H1 (cell line): ENCODE results near the gene TROAP. TPM values are rescaled to one million over a fixed set of nuclear protein-coding genes. Genes with fewer than 3 reads are reported as not detected.

ENCODE experiments used
- CBX5 ChIP-seq: fragments of 300-800, 300-1000 bp; sonication (generic); IDR thresholded peaks from 2 replicates; pipeline ENCODE4 v1.7.1; 2016; ENCODE audit warnings: antibody characterized with exemption, low read length, low read depth
- CEBPB ChIP-seq: IDR thresholded peaks from 2 replicates; pipeline ENCODE4 v1.6.1; 2012; ENCODE audit warnings: low read depth, low read length
- CTBP2 ChIP-seq: IDR thresholded peaks from 2 replicates; pipeline ENCODE4 v1.7.0; 2011; ENCODE audit warnings: borderline replicate concordance, mild to moderate bottlenecking, moderate library complexity, mixed read lengths, low read length; ENCODE audit not compliant: insufficient read depth, insufficient read length
- EP300 ChIP-seq, 2 experiments: IDR thresholded peaks; 1 replicate in 1 of 2; 2 replicates in 1 of 2; pipeline ENCODE4 v1.6.1; 2011 to 2012; ENCODE audit warnings: low read depth in 2 of 2, low read length in 2 of 2, mild to moderate bottlenecking in 2 of 2, borderline replicate concordance in 1 of 2, inconsistent platforms in 1 of 2, moderate library complexity in 1 of 2
- GTF2F1 ChIP-seq: IDR thresholded peaks from 2 replicates; pipeline ENCODE4 v1.6.1; 2012; ENCODE audit warnings: low read depth, low read length, improper control_type of control experiment, borderline replicate concordance
- NANOG ChIP-seq: IDR thresholded peaks from 2 replicates; pipeline ENCODE4 v1.6.1; 2011; ENCODE audit warnings: low read length, low read depth, mild to moderate bottlenecking, inconsistent platforms; ENCODE audit not compliant: insufficient read depth, poor library complexity, severe bottlenecking
- POU5F1 ChIP-seq: IDR thresholded peaks from 2 replicates; pipeline ENCODE4 v1.6.1; 2011; ENCODE audit warnings: low read depth, mild to moderate bottlenecking, low read length, moderate library complexity
- RFX5 ChIP-seq: IDR thresholded peaks from 2 replicates; pipeline ENCODE4 v1.6.1; 2011; ENCODE audit warnings: low read depth, low read length, improper control_type of control experiment, borderline replicate concordance
- TEAD4 ChIP-seq: IDR thresholded peaks from 2 replicates; pipeline ENCODE4 v1.6.1; 2012; ENCODE audit warnings: low read depth, low read length, inconsistent platforms, mixed read lengths
- polyA plus RNA-seq, 7 experiments: library from polyadenylated mRNA; depleted of rRNA in 3 of 7; stranded (reverse) in 5 of 7; unstranded in 2 of 7; fragments of >200 nt in 5 of 7; fragments of 200-250 nt in 2 of 7; gene quantifications; 1 replicate in 5 of 7; 2 replicates in 1 of 7; 4 replicates in 1 of 7; pipeline versions ENCODE4 v1.2.1 to v1.2.3, GENCODE V29; 2011 to 2013; ENCODE audit warnings: missing spikeins in 2 of 7, mixed read lengths in 2 of 7
- total RNA-seq: library from RNA; stranded (reverse); fragmentation: NEBNext Ultra II Directional; extraction: Animal tissue kit (Norgen Biotek cat#: 25700); gene quantifications from 2 replicates; pipeline ENCODE4 v1.2.1, GENCODE V29; 2021
- TF ChIP-seq, protein P1 (sequence below): fragments of 300-600 bp; sonication (generic); IDR thresholded peaks from 2 replicates; pipeline ENCODE4 v1.7.1; 2012; ENCODE audit warnings: low read length, moderate library complexity, mild to moderate bottlenecking, inconsistent platforms; ENCODE audit not compliant: insufficient replicate concordance

TROAP gene
- total and polyA plus RNA-seq, 2 of the 8 experiments (the other 6 are each of a cell fraction or from before 2014, with no cell fraction given): 36.7 to 52.0 TPM

DNA sequence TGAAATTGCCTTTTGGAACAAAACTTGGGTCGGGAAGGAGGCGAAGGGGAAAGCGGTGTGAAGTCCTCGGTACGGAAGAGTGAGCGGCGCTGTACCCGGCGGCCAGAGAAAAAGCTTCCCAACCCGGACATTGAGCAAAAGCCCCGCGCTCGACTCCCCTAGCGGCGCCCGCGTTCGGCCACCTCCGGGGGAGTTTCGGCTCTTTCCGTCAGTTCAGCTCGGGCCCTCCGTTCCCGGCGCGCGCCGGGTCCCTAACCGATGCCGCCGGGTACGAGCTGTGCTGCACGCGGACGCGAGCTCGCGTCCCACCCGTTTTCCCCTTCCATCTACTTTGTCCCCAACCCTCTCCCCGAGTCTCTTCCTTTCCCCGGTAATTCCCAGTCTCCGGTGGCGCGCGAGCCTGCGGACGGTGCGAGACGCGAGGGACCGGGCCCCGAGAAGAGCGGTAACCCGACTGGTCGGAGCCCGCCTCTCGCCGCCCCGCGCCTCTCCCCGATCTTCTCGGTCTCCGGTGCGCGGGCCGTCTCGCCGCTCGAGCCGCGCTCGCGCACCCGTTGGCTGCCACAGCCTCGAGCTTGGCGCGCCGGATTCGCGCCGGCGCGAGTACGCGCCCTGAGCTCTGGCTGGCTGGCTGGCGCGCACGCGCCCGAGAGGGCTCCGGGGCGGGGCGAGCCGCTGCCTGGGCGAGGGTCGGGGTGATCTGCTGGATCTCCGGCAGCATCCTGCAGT is 43.8 kb downstream of the TROAP start (continued):
- TF ChIP-seq, protein P1, sequence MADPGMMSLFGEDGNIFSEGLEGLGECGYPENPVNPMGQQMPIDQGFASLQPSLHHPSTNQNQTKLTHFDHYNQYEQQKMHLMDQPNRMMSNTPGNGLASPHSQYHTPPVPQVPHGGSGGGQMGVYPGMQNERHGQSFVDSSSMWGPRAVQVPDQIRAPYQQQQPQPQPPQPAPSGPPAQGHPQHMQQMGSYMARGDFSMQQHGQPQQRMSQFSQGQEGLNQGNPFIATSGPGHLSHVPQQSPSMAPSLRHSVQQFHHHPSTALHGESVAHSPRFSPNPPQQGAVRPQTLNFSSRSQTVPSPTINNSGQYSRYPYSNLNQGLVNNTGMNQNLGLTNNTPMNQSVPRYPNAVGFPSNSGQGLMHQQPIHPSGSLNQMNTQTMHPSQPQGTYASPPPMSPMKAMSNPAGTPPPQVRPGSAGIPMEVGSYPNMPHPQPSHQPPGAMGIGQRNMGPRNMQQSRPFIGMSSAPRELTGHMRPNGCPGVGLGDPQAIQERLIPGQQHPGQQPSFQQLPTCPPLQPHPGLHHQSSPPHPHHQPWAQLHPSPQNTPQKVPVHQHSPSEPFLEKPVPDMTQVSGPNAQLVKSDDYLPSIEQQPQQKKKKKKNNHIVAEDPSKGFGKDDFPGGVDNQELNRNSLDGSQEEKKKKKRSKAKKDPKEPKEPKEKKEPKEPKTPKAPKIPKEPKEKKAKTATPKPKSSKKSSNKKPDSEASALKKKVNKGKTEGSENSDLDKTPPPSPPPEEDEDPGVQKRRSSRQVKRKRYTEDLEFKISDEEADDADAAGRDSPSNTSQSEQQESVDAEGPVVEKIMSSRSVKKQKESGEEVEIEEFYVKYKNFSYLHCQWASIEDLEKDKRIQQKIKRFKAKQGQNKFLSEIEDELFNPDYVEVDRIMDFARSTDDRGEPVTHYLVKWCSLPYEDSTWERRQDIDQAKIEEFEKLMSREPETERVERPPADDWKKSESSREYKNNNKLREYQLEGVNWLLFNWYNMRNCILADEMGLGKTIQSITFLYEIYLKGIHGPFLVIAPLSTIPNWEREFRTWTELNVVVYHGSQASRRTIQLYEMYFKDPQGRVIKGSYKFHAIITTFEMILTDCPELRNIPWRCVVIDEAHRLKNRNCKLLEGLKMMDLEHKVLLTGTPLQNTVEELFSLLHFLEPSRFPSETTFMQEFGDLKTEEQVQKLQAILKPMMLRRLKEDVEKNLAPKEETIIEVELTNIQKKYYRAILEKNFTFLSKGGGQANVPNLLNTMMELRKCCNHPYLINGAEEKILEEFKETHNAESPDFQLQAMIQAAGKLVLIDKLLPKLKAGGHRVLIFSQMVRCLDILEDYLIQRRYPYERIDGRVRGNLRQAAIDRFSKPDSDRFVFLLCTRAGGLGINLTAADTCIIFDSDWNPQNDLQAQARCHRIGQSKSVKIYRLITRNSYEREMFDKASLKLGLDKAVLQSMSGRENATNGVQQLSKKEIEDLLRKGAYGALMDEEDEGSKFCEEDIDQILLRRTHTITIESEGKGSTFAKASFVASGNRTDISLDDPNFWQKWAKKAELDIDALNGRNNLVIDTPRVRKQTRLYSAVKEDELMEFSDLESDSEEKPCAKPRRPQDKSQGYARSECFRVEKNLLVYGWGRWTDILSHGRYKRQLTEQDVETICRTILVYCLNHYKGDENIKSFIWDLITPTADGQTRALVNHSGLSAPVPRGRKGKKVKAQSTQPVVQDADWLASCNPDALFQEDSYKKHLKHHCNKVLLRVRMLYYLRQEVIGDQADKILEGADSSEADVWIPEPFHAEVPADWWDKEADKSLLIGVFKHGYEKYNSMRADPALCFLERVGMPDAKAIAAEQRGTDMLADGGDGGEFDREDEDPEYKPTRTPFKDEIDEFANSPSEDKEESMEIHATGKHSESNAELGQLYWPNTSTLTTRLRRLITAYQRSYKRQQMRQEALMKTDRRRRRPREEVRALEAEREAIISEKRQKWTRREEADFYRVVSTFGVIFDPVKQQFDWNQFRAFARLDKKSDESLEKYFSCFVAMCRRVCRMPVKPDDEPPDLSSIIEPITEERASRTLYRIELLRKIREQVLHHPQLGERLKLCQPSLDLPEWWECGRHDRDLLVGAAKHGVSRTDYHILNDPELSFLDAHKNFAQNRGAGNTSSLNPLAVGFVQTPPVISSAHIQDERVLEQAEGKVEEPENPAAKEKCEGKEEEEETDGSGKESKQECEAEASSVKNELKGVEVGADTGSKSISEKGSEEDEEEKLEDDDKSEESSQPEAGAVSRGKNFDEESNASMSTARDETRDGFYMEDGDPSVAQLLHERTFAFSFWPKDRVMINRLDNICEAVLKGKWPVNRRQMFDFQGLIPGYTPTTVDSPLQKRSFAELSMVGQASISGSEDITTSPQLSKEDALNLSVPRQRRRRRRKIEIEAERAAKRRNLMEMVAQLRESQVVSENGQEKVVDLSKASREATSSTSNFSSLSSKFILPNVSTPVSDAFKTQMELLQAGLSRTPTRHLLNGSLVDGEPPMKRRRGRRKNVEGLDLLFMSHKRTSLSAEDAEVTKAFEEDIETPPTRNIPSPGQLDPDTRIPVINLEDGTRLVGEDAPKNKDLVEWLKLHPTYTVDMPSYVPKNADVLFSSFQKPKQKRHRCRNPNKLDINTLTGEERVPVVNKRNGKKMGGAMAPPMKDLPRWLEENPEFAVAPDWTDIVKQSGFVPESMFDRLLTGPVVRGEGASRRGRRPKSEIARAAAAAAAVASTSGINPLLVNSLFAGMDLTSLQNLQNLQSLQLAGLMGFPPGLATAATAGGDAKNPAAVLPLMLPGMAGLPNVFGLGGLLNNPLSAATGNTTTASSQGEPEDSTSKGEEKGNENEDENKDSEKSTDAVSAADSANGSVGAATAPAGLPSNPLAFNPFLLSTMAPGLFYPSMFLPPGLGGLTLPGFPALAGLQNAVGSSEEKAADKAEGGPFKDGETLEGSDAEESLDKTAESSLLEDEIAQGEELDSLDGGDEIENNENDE: no peak
- no peak for TF ChIP-seq TEAD4
- TF ChIP-seq CBX5: no peak
- TF ChIP-seq CTBP2: no peak
- no peak for TF ChIP-seq EP300 (IDR thresholded peaks at IDR 0.05; ENCODE audit: borderline replicate concordance in 1 of 2, low read depth in 2 of 2, low read length in 2 of 2)
- no peak for TF ChIP-seq GTF2F1
- TF ChIP-seq NANOG: no peak
- TF ChIP-seq RFX5: no peak
- TF ChIP-seq CEBPB: no peak
- TF ChIP-seq POU5F1: no peak
